HCT116 (cell line): Measurements from ENCODE around the gene CKS1B. TPM values are rescaled to one million over a fixed set of nuclear protein-coding genes. Genes with fewer than 3 reads are reported as not detected.

ENCODE experiments used
- ATAC-seq: fragments of 200-7000 bp; cut with Tn5 transposase; 2 replicates; pipeline ENCODE4 v1.9.1; 2020; ENCODE audit warnings: mild to moderate bottlenecking, moderate library complexity
- BruUV-seq: library from RNA; stranded (reverse); fragments of 400-500 nt; replicated peaks from 2 replicates; lab custom pipeline; 2021; lab: Mats Ljungman, UMichigan
- CTCF ChIA-PET: fragments of 300-600 bp; sonication (Branson Sonifier 250); formaldehyde crosslinking; loops from one replicate; lab custom pipeline; 2021; ENCODE audit warnings: antibody characterized with exemption; lab: Charles Lee
- POLR2A ChIA-PET: fragments of 300-600, 350-600 bp; sonication (Branson Sonifier 250); formaldehyde crosslinking; loops from one replicate; lab custom pipeline; 2021; ENCODE audit warnings: antibody characterized with exemption; lab: Charles Lee
- RAD21 ChIA-PET, 2 experiments: fragments of 300-600 bp; sonication (Branson Sonifier 250); formaldehyde crosslinking; loops; one replicate each; lab custom pipeline; 2023; ENCODE audit warnings: low total read pairs in 2 of 2; ENCODE audit not compliant: uncharacterized antibody in 2 of 2, unreplicated experiment in 2 of 2, low non-redundant PET in 1 of 2; lab: Charles Lee
- DNase-seq: peaks from one replicate; pipeline ENCODE4 v3.0.0-alpha.2; 2010; ENCODE audit warnings: low read depth, low spot score
- H2AFZ ChIP-seq: fragments of 200-600 bp; shearing (Covaris generic), sonication (generic); 2 replicates; pipeline ENCODE4 v1.6.1; 2017; ENCODE audit warnings: low read depth, mixed run types, mixed read lengths, antibody characterized with exemption, low read length; ENCODE audit not compliant: poor library complexity, severe bottlenecking
- H3K27ac ChIP-seq: 2 replicates; pipeline ENCODE4 v1.5.1; 2012; ENCODE audit warnings: low read depth, low read length
- H3K27me3 ChIP-seq: fragments of 200-600 bp; sonication (generic); 2 replicates; pipeline ENCODE4 v1.6.1; 2016; ENCODE audit warnings: mixed run types, low read length, mixed read lengths; ENCODE audit not compliant: insufficient read depth
- H3K36me3 ChIP-seq, 2 experiments: fragments of 200-500 bp in 1 of 2; fragments of 200-600 bp in 1 of 2; sonication (Bioruptor generic) in 1 of 2; sonication (generic) in 1 of 2; 2 replicates each; pipeline versions ENCODE4 v1.5.1 to v1.6.1; 2014 to 2016; ENCODE audit warnings: low read length in 2 of 2, inconsistent platforms in 1 of 2, mixed read lengths in 1 of 2, mixed run types in 1 of 2; ENCODE audit not compliant: insufficient read depth in 2 of 2, control insufficient read depth in 1 of 2
- H3K4me1 ChIP-seq, 2 experiments: fragments of 200-600 bp in 1 of 2; sonication (generic) in 1 of 2; 2 replicates each; pipeline versions ENCODE4 v1.5.1 to v1.6.1; 2012 to 2017; ENCODE audit warnings: low read length in 2 of 2, inconsistent platforms in 1 of 2, mild to moderate bottlenecking in 1 of 2, mixed read lengths in 1 of 2, mixed run types in 1 of 2, moderate library complexity in 1 of 2; ENCODE audit not compliant: insufficient read depth in 2 of 2, control insufficient read depth in 1 of 2
- H3K4me2 ChIP-seq: fragments of 200-600 bp; sonication (generic); 2 replicates; pipeline ENCODE4 v1.6.1; 2017; ENCODE audit warnings: mixed run types, low read length, mixed read lengths
- H3K4me3 ChIP-seq, 2 experiments: fragments of 200-600 bp in 1 of 2; sonication (generic) in 1 of 2; replicated peaks in 1 of 2; 2 replicates each; pipeline ENCODE4 v1.5.1; 2011 to 2016; ENCODE audit warnings: low read length in 2 of 2, control low read depth in 1 of 2, low read depth in 1 of 2, mild to moderate bottlenecking in 1 of 2, mixed read lengths in 1 of 2, mixed run types in 1 of 2
- H3K79me2 ChIP-seq: fragments of 200-600 bp; sonication (generic); 2 replicates; pipeline ENCODE4 v1.6.1; 2017; ENCODE audit warnings: mild to moderate bottlenecking, mixed run types, low read length, moderate library complexity, mixed read lengths; ENCODE audit not compliant: insufficient read depth
- H3K9ac ChIP-seq: fragments of 200-600 bp; sonication (generic); 2 replicates; pipeline ENCODE4 v1.6.1; 2016; ENCODE audit warnings: low read length, mixed read lengths
- H3K9me2 ChIP-seq: fragments of 200-600 bp; sonication (generic), shearing (Covaris generic); 2 replicates; pipeline ENCODE4 v1.6.1; 2017; ENCODE audit warnings: mixed run types, mild to moderate bottlenecking, moderate library complexity; ENCODE audit not compliant: insufficient read depth
- H3K9me3 ChIP-seq, 2 experiments: fragments of 200-500 bp in 1 of 2; fragments of 200-600 bp in 1 of 2; sonication (Bioruptor generic) in 1 of 2; sonication (generic) in 1 of 2; 2 replicates each; pipeline ENCODE4 v1.6.1; 2014 to 2017; ENCODE audit warnings: low read length in 2 of 2, mixed read lengths in 2 of 2, inconsistent platforms in 1 of 2, low read depth in 1 of 2, mild to moderate bottlenecking in 1 of 2, mixed run types in 1 of 2, moderate library complexity in 1 of 2; ENCODE audit not compliant: control insufficient read depth in 1 of 2, insufficient read depth in 1 of 2
- H4K20me1 ChIP-seq: fragments of 200-600 bp; sonication (generic), shearing (Covaris generic); 2 replicates; pipeline ENCODE4 v1.6.1; 2017; ENCODE audit warnings: mixed run types, mild to moderate bottlenecking, moderate library complexity; ENCODE audit not compliant: insufficient read depth
- CBX3 ChIP-seq: IDR thresholded peaks from 2 replicates; pipeline ENCODE4 v1.6.1; 2012; ENCODE audit warnings: low read depth
- CTCF ChIP-seq, 3 experiments: fragments of 200-600 bp in 1 of 3; sonication (generic) in 1 of 3; IDR thresholded peaks in 2 of 3; conservative IDR thresholded peaks in 1 of 3; 2 replicates each; pipeline ENCODE4 v1.5.1; 2012 to 2017; ENCODE audit warnings: low read depth in 2 of 3, low read length in 2 of 3, antibody characterized with exemption in 1 of 3, borderline replicate concordance in 1 of 3, control low read depth in 1 of 3, mild to moderate bottlenecking in 1 of 3, mixed read lengths in 1 of 3, mixed run types in 1 of 3, moderate library complexity in 1 of 3; ENCODE audit not compliant: insufficient read depth in 1 of 3
- EGR1 ChIP-seq: IDR thresholded peaks from 2 replicates; pipeline ENCODE4 v1.6.1; 2012; ENCODE audit warnings: low read depth
- EZH2 ChIP-seq: fragments of 200-600 bp; sonication (generic); IDR thresholded peaks from 2 replicates; pipeline ENCODE4 v1.6.1; 2017; ENCODE audit warnings: antibody characterized with exemption, mixed run types
- POLR2A ChIP-seq: IDR thresholded peaks from 2 replicates; pipeline ENCODE4 v1.7.0; 2011; ENCODE audit warnings: borderline replicate concordance; ENCODE audit not compliant: insufficient read depth, insufficient read length; ENCODE audit errors: extremely low read depth
- RAD21 ChIP-seq: IDR thresholded peaks from 2 replicates; pipeline ENCODE4 v1.6.1; 2012; ENCODE audit warnings: low read depth, mild to moderate bottlenecking
- REST ChIP-seq: IDR thresholded peaks from 2 replicates; pipeline ENCODE4 v1.6.1; 2012; ENCODE audit warnings: low read depth
- SP1 ChIP-seq: IDR thresholded peaks from 2 replicates; pipeline ENCODE4 v1.6.1; 2012; ENCODE audit warnings: low read depth
- SRF ChIP-seq: IDR thresholded peaks from 2 replicates; pipeline ENCODE4 v1.6.1; 2012; ENCODE audit warnings: low read depth
- ZNF274 ChIP-seq: fragments of 200-500 bp; sonication (Bioruptor generic); IDR thresholded peaks from 2 replicates; pipeline ENCODE4 v1.6.1; 2014; ENCODE audit warnings: mild to moderate bottlenecking, low read depth, low read length, inconsistent platforms
- intact Hi-C: fragments of 100-400 bp; cut with micrococcal nuclease; formaldehyde crosslinking; loops from 2 replicates; pipeline ENCODE4 v1.10.0; 2022
- total RNA-seq: library from RNA; stranded (reverse); gene quantifications from one replicate; pipeline ENCODE4 v1.2.1, GENCODE V29; 2021; ENCODE audit not compliant: unreplicated experiment

The CKS1B gene
- total RNA-seq, 1 experiment from 2014 or later: 229 TPM

DNA sequence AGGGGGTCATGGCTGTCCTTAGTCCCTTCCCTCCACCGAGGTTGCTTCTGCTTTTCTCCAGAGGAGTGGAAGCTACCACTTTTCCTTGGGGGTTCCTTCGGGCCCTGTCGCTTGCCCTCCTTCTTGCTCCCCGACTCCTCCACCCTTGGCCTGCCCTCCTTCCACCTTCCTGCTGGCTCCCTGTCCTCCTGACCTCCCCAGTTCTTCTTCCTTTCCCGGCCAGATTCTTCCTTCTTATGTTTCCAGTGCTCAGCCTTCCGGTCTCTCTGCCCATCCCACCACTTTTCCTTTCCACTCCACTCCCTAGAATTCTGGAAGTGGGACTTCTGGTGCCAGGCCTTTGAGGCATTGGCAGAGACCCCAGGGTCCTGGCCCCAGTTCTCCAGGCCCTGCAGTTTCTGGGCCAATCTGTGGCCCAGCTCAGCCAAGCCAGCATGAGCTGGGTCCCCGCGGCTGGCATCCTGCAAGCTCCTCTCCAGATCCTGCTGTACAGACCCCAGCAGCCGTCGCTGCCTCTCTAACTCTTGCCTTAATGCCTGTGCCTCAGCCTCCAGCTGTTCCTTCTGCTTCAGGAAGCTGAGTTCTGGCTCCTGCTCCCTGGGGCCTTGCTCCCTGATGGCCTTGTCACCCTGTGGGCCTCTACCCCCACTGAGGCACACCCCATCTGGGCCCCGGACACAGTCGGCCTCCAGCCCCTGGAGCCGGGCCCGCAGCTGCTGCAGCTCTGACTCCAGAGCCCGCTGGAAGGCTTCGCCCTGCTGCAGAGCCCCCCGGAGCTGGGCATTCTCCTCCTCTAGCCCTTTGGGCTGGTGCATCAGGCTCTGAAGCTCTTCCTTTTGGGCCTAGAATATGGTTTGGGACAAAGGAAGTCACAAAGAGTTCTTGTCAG is 28.3 kb upstream of the CKS1B start:
- no peak for DNase-seq
- POLR2A ChIA-PET: no interaction called here

More for the DNA sequence above, 28.3 kb upstream of the CKS1B start:
- RAD21 ChIA-PET: no interaction called here
- CTCF ChIA-PET: no interaction called here
- no peak overlapping the region for H3K4me3 ChIP-seq
- H3K36me3 ChIP-seq: no peaks in the 10 kb centered on the region
- intact Hi-C loops: no loop called here
- H3K4me1 ChIP-seq: peaks cover 0 to 3% of the 10 kb centered on the region in 2 experiments; a peak in 1 of 4 replicates
- BruUV-seq: no TSS peak
- H3K9me2 ChIP-seq: no peaks in the 10 kb centered on the region
- H3K4me2 ChIP-seq: no peak overlapping the region
- H3K27me3 ChIP-seq: no peaks in the 10 kb centered on the region
- no peak for TF ChIP-seq CBX3
- TF ChIP-seq POLR2A: no peak
- no peak for TF ChIP-seq EGR1
- TF ChIP-seq EZH2: no peak
- TF ChIP-seq SP1: no peak
- TF ChIP-seq REST: no peak
- no peak for TF ChIP-seq RAD21
- no peak for TF ChIP-seq CTCF (IDR thresholded peaks at IDR 0.05 in 2 of 3, conservative IDR thresholded peaks at IDR 0.05 in 1 of 3; ENCODE audit: borderline replicate concordance in 1 of 3, insufficient read depth in 1 of 3, low read depth in 2 of 3, low read length in 2 of 3)
- TF ChIP-seq SRF: no peak
- TF ChIP-seq ZNF274: no peak
- TF ChIP-seq, all 23 proteins: peak for 0
- H3K27ac ChIP-seq: no peak overlapping the region
- H3K9me3 ChIP-seq: no peaks in the 10 kb centered on the region
- no peaks in the 10 kb centered on the region for H4K20me1 ChIP-seq
- ATAC-seq: no peak
- no peak overlapping the region for H3K9ac ChIP-seq
- no peak overlapping the region for H2AFZ ChIP-seq
- no peaks in the 10 kb centered on the region for H3K79me2 ChIP-seq
